OCI-LY3 (cell line): Measurements from ENCODE around the gene NCKAP1.
"Not testable (repeated sequence)": the region's sequence is repeated elsewhere in the genome, so short reads cannot be mapped to it uniquely, and the experiment has no call there.

Experiments used
- H2AFZ ChIP-seq: fragments of 200-600, 300-600 bp; shearing (Covaris generic); 2 replicates; pipeline ENCODE4 v1.6.0; 2014; ENCODE audit warnings: antibody characterized with exemption, low read depth, low read length
- H3K27ac ChIP-seq: fragments of 200-600, 300-600 bp; sonication (generic); 2 replicates; pipeline ENCODE4 v1.5.1; 2014; ENCODE audit warnings: mild to moderate bottlenecking, low read length, moderate library complexity, mixed read lengths
- H3K27me3 ChIP-seq: fragments of 200-600, 300-600 bp; sonication (generic); 2 replicates; pipeline ENCODE4 v1.6.1; 2014; ENCODE audit warnings: low read depth, low read length, mixed read lengths
- H3K36me3 ChIP-seq: fragments of 200-600, 300-600 bp; sonication (generic); replicated peaks from 2 replicates; pipeline ENCODE3; 2014; ENCODE audit warnings: low read depth, low read length, mixed read lengths
- H3K4me1 ChIP-seq: fragments of 300-600, 200-600 bp; sonication (generic); 2 replicates; pipeline ENCODE4 v1.6.1; 2014; ENCODE audit warnings: low read length, mixed read lengths
- H3K4me2 ChIP-seq: fragments of 200-600, 300-600 bp; sonication (generic); 2 replicates; pipeline ENCODE4 v1.6.1; 2014; ENCODE audit warnings: low read length, mixed read lengths
- H3K4me3 ChIP-seq: fragments of 300-600, 200-600 bp; sonication (generic); 2 replicates; pipeline ENCODE4 v1.5.1; 2014; ENCODE audit warnings: antibody characterized with exemption, mild to moderate bottlenecking, low read length, moderate library complexity
- H3K79me2 ChIP-seq: fragments of 300-600, 200-600 bp; shearing (Covaris generic); 2 replicates; pipeline ENCODE4 v1.6.1; 2014; ENCODE audit warnings: mild to moderate bottlenecking, low read length, mixed read lengths
- H3K9ac ChIP-seq: fragments of 300-600, 200-600 bp; shearing (Covaris generic); 2 replicates; pipeline ENCODE4 v1.6.0; 2014; ENCODE audit warnings: mild to moderate bottlenecking, low read length, moderate library complexity
- H3K9me3 ChIP-seq: fragments of 200-600, 300-600 bp; shearing (Covaris generic); 2 replicates; pipeline ENCODE4 v1.6.1; 2014; ENCODE audit warnings: low read length, mixed read lengths; ENCODE audit not compliant: insufficient read depth
- H4K20me1 ChIP-seq: fragments of 200-600, 300-600 bp; sonication (generic); 2 replicates; pipeline ENCODE4 v1.6.1; 2016; ENCODE audit warnings: low read length, mixed read lengths; ENCODE audit not compliant: insufficient read depth
- CTCF ChIP-seq: fragments of 200-600, 300-600 bp; sonication (generic); IDR thresholded peaks from 2 replicates; pipeline ENCODE4 v1.5.1; 2014; ENCODE audit warnings: antibody characterized with exemption, low read length, low read depth
- EZH2phosphoT487 ChIP-seq: fragments of 200-600 bp; shearing (Covaris generic); IDR thresholded peaks from 2 replicates; pipeline ENCODE4 v1.6.1; 2018; ENCODE audit warnings: antibody characterized with exemption, mixed run types, low read depth

The NCKAP1 gene

DNA sequence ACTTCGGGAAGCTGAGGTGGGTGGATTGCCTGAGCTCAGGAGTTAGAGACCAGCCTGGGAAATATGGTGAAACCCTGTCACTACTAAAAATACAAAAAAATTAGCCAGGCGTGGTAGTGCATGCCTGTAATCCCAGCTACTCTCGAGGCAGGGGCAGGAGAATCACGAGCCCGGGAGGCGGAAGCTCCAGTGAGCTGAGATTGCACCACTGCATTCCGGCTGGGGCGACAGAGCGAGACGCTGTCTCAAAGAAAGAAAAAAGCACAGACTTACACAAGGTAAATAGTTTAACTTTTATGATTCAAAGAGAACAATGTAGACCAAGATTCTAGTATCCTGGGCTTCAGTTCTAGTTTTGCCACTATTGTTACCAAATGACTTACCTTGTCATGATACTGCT is 37.4 kb downstream of the NCKAP1 start:
- Histone ChIP-seq H3K27ac (no peak overlapping the region), H3K4me1 (no peaks in the 10 kb centered on the region), H3K9ac (no peak overlapping the region), H4K20me1 (no peaks in the 10 kb centered on the region), H3K9me3 (no peaks in the 10 kb centered on the region), H3K4me3 (no peak overlapping the region), H2AFZ (no peak overlapping the region), H3K27me3 (peaks cover 34% of the 10 kb centered on the region), H3K4me2 (no peak overlapping the region), H3K79me2 (no peaks in the 10 kb centered on the region), H3K36me3 (no peaks in the 10 kb centered on the region)
- TF ChIP-seq EZH2phosphoT487 (no peak), CTCF (no peak)

- H3K36me3 ChIP-seq, result no peaks in the 10 kb centered on the region
Measured at GRCh38 chr2:182999348-183000028, 38.8 kb downstream of the NCKAP1 start.

DNA sequence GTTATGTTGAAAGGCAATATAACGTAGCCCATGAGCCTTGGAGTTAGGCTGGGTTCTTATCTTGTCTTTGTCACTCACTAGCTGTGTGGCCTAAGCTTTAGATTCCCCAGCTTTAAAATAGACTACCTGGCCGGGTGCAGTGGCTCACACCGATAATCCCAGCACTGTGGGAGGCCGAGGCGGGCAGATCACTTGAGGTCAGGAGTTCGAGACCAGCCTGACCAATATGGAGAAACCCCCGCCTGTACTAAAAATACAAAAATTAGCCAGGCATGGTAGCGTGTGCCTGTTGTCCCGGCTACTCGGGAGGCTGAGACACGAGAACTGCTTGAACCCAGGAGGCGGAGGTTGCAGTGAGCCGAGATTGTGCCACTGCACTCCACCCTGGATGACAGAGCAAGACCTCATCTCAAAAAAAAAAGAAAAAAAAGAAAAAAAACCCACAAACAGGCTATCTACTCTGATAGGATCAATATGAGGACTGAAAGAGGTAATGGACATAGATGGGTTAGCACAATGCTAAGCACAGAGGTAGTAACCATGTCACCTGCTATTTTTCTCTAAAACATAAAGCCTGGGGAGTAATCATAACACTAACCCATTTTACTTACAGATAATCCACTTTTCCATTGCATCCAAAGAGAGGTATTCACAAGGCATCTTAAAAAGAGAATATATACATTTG is 43.9 kb downstream of the NCKAP1 start:
- Histone ChIP-seq H3K27me3 (peaks cover 53% of the 10 kb centered on the region), H3K79me2 (no peaks in the 10 kb centered on the region), H4K20me1 (no peaks in the 10 kb centered on the region), H3K4me1 (no peaks in the 10 kb centered on the region), H3K9me3 (no peaks in the 10 kb centered on the region), H3K4me2 (no peak overlapping the region), H3K36me3 (no peaks in the 10 kb centered on the region), H2AFZ (no peak overlapping the region), H3K4me3 (no peak overlapping the region), H3K9ac (no peak overlapping the region), H3K27ac (no peak overlapping the region)
- TF ChIP-seq CTCF (no peak), EZH2phosphoT487 (no peak)

More at GRCh38 chr2:182999348-183000028, 38.8 kb downstream of the NCKAP1 start:
- TF ChIP-seq CTCF (no peak), EZH2phosphoT487 (no peak)
- H3K9ac ChIP-seq, result no peak overlapping the region
- no peak overlapping the region for H3K4me3 ChIP-seq
- no peaks in the 10 kb centered on the region for H3K4me1 ChIP-seq
- peaks cover 32% of the 10 kb centered on the region for H3K27me3 ChIP-seq
- H3K4me2 ChIP-seq, result no peak overlapping the region
- no peaks in the 10 kb centered on the region for H3K9me3 ChIP-seq
- no peaks in the 10 kb centered on the region for H4K20me1 ChIP-seq
- no peak overlapping the region for H3K27ac ChIP-seq
- no peak overlapping the region for H2AFZ ChIP-seq
- H3K79me2 ChIP-seq, result no peaks in the 10 kb centered on the region

GRCh38 chr2:182982941-182983340 is 55.3 kb downstream of the NCKAP1 start:
- H3K79me2 ChIP-seq, result no peaks in the 10 kb centered on the region
- no peak overlapping the region for H2AFZ ChIP-seq
- no peaks in the 10 kb centered on the region for H3K4me1 ChIP-seq

GRCh38 chr2:182981475-182981874 is 56.8 kb downstream of the NCKAP1 start:
- not testable (repeated sequence) for H3K9me3 ChIP-seq, H3K79me2 ChIP-seq, H3K27ac ChIP-seq, H3K4me3 ChIP-seq, H4K20me1 ChIP-seq, H3K4me2 ChIP-seq, H3K9ac ChIP-seq, H3K4me1 ChIP-seq, H3K36me3 ChIP-seq, H2AFZ ChIP-seq
- peaks cover 18% of the 10 kb centered on the region for H3K27me3 ChIP-seq

More at GRCh38 chr2:182982941-182983340, 55.3 kb downstream of the NCKAP1 start:
- Histone ChIP-seq H3K4me2 (no peak overlapping the region), H3K9ac (no peak overlapping the region), H3K36me3 (no peaks in the 10 kb centered on the region), H3K27ac (no peak overlapping the region), H3K4me3 (no peak overlapping the region), H3K9me3 (no peaks in the 10 kb centered on the region), H4K20me1 (no peaks in the 10 kb centered on the region), H3K27me3 (peaks cover 22% of the 10 kb centered on the region)
- TF ChIP-seq EZH2phosphoT487, result no peak
- no peak for TF ChIP-seq CTCF
